Measurements from ENCODE around the gene PSME1. TPM values are rescaled to one million over a fixed set of nuclear protein-coding genes. Genes with fewer than 3 reads are reported as not detected.

PSME1 gene
- polyA plus RNA-seq (2014; cell fraction: cytosol; rRNA removed) = 103 and 129 TPM in 2 replicates
- polyA plus RNA-seq (2014; cell fraction: nucleus; rRNA removed) = 84.8 and 95.8 TPM in 2 replicates

- peak; percentile 89 for DNase-seq (ENCODE audit: low spot score)
These were observed at the start of gene PSME1 for GRCh38 chr14:24135834-24136683. PSME1 (plus strand) TSS chr14:24136194; CDS start chr14:24136263, 69 bp downstream.

- DNase-seq (ENCODE audit: low spot score) = no peak
These were observed 49.0 kb upstream of the PSME1 start for GRCh38 chr14:24087004-24087403.

GRCh38 chr14:24088095-24088494 is 47.9 kb upstream of the PSME1 start:
- DNase-seq (ENCODE audit: low spot score) = no peak

- no peak for DNase-seq (ENCODE audit: low spot score)
These were observed 46.1 kb upstream of the PSME1 start for GRCh38 chr14:24089890-24090289.

- no peak for DNase-seq (ENCODE audit: low spot score)
These were observed 43.9 kb upstream of the PSME1 start for GRCh38 chr14:24092110-24092504.

- DNase-seq (ENCODE audit: low spot score) = no peak
These were observed 43.3 kb upstream of the PSME1 start for GRCh38 chr14:24092505-24093206.

- DNase-seq (ENCODE audit: low spot score) = no peak
These were observed 42.6 kb upstream of the PSME1 start for GRCh38 chr14:24093207-24093900.

GRCh38 chr14:24093901-24094840 is 41.8 kb upstream of the PSME1 start, which contains the start of gene PCK2:
PCK2 (plus strand) TSS chr14:24094311; CDS start chr14:24094406, 95 bp downstream.
- DNase-seq (ENCODE audit: low spot score) = peak; percentile 92

- DNase-seq (ENCODE audit: low spot score) = peak; percentile 40
These were observed 41.1 kb upstream of the PSME1 start for GRCh38 chr14:24094841-24095270.

GRCh38 chr14:24095271-24096068 is 40.5 kb upstream of the PSME1 start:
- DNase-seq (ENCODE audit: low spot score) = peak; percentile 94

GRCh38 chr14:24096545-24097181 is 39.3 kb upstream of the PSME1 start:
- DNase-seq (ENCODE audit: low spot score) = no peak

GRCh38 chr14:24098229-24098926 is 37.6 kb upstream of the PSME1 start:
- DNase-seq (ENCODE audit: low spot score) = no peak

- DNase-seq (ENCODE audit: low spot score) = no peak
These were observed 36.8 kb upstream of the PSME1 start for GRCh38 chr14:24098927-24099813.

- no peak for DNase-seq (ENCODE audit: low spot score)
These were observed 35.6 kb upstream of the PSME1 start for GRCh38 chr14:24100197-24100981.

- DNase-seq (ENCODE audit: low spot score) = no peak
These were observed 35.0 kb upstream of the PSME1 start for GRCh38 chr14:24100982-24101494.

GRCh38 chr14:24102357-24103048 is 33.5 kb upstream of the PSME1 start:
- no peak for DNase-seq (ENCODE audit: low spot score)

Data from SK-N-DZ (cell line).